ENCODE results near the gene SH3PXD2A. TPM values are rescaled to one million over a fixed set of nuclear protein-coding genes. Genes with fewer than 3 reads are reported as not detected.

Gene SH3PXD2A
- total and polyA plus RNA-seq, 9 of the 15 experiments (the other 6 are each of a cell fraction or from before 2014, with no cell fraction given), result 0.41 to 9.3 (median 2.5) TPM

DNA sequence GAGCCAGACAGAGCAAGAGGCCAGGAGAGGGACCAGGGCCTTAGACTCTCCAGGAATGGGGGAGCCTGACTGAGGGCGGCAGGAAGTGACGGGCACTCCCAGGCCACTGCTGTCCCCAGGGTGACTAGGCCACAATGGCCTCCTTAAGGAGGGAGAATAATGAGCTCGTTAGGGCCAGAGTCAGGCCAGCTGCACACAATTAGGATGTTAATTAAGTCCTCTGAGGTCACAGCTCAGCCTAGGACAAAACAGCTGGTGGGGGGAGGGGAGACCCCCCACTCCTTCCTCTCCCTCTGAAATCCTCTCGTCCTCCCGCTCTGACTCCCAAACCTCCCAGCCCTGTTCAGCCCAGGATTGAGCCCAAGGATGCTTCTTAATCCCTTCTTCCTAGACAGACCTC is 218.9 kb downstream of the SH3PXD2A start (continued):
- TF ChIP-seq, protein P1, sequence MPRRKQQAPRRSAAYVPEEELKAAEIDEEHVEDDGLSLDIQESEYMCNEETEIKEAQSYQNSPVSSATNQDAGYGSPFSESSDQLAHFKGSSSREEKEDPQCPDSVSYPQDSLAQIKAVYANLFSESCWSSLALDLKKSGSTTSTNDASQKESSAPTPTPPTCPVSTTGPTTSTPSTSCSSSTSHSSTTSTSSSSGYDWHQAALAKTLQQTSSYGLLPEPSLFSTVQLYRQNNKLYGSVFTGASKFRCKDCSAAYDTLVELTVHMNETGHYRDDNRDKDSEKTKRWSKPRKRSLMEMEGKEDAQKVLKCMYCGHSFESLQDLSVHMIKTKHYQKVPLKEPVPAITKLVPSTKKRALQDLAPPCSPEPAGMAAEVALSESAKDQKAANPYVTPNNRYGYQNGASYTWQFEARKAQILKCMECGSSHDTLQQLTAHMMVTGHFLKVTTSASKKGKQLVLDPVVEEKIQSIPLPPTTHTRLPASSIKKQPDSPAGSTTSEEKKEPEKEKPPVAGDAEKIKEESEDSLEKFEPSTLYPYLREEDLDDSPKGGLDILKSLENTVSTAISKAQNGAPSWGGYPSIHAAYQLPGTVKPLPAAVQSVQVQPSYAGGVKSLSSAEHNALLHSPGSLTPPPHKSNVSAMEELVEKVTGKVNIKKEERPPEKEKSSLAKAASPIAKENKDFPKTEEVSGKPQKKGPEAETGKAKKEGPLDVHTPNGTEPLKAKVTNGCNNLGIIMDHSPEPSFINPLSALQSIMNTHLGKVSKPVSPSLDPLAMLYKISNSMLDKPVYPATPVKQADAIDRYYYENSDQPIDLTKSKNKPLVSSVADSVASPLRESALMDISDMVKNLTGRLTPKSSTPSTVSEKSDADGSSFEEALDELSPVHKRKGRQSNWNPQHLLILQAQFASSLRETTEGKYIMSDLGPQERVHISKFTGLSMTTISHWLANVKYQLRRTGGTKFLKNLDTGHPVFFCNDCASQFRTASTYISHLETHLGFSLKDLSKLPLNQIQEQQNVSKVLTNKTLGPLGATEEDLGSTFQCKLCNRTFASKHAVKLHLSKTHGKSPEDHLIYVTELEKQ (CRISPR knock-in tag; IDR thresholded peaks at IDR 0.05), result no peak
- TF ChIP-seq TCF3 (CRISPR knock-in tag; IDR thresholded peaks at IDR 0.05) (no peak), NFYB (IDR thresholded peaks at IDR 0.05; ENCODE audit: extremely low read depth, insufficient read length) (no peak), TARDBP (IDR thresholded peaks at IDR 0.05) (no peak), TGIF2 (CRISPR knock-in tag; IDR thresholded peaks at IDR 0.05) (no peak), NFE2 (IDR thresholded peaks at IDR 0.05; ENCODE audit: low read depth) (no peak), HEY1 (CRISPR knock-in tag; IDR thresholded peaks at IDR 0.05; ENCODE audit: borderline replicate concordance) (no peak)
- TF ChIP-seq, protein P2, sequence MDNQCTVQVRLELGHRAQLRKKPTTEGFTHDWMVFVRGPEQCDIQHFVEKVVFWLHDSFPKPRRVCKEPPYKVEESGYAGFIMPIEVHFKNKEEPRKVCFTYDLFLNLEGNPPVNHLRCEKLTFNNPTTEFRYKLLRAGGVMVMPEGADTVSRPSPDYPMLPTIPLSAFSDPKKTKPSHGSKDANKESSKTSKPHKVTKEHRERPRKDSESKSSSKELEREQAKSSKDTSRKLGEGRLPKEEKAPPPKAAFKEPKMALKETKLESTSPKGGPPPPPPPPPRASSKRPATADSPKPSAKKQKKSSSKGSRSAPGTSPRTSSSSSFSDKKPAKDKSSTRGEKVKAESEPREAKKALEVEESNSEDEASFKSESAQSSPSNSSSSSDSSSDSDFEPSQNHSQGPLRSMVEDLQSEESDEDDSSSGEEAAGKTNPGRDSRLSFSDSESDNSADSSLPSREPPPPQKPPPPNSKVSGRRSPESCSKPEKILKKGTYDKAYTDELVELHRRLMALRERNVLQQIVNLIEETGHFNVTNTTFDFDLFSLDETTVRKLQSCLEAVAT (IDR thresholded peaks at IDR 0.05), result no peak

All from K562 (cell line).